Endothelial cell (in vitro differentiated cells): ENCODE results near the gene DISC1. TPM values are rescaled to one million over a fixed set of nuclear protein-coding genes. Genes with fewer than 3 reads are reported as not detected.

Source experiments
- DNase-seq: peaks from one replicate; pipeline ENCODE4 v3.0.0; 2021; ENCODE audit warnings: low spot score
- H3K27ac Mint-ChIP-seq: one replicate; pipeline ENCODE4 v1.8.0; 2021; ENCODE audit warnings: mixed read lengths, inconsistent platforms; ENCODE audit not compliant: unreplicated experiment
- H3K27me3 Mint-ChIP-seq: one replicate; pipeline ENCODE4 v1.8.0; 2021; ENCODE audit warnings: mild to moderate bottlenecking, moderate library complexity, mixed read lengths, inconsistent platforms; ENCODE audit not compliant: unreplicated experiment
- H3K36me3 Mint-ChIP-seq: one replicate; pipeline ENCODE4 v1.8.0; 2021; ENCODE audit warnings: mild to moderate bottlenecking, low read depth, mixed read lengths, inconsistent platforms; ENCODE audit not compliant: unreplicated experiment
- H3K4me1 Mint-ChIP-seq: one replicate; pipeline ENCODE4 v1.8.0; 2021; ENCODE audit warnings: mild to moderate bottlenecking, mixed read lengths, inconsistent platforms; ENCODE audit not compliant: unreplicated experiment
- H3K4me3 Mint-ChIP-seq: one replicate; pipeline ENCODE4 v1.8.0; 2021; ENCODE audit warnings: mild to moderate bottlenecking, mixed read lengths, inconsistent platforms; ENCODE audit not compliant: unreplicated experiment
- H3K9me3 Mint-ChIP-seq: one replicate; pipeline ENCODE4 v1.8.0; 2021; ENCODE audit warnings: mixed read lengths, inconsistent platforms; ENCODE audit not compliant: unreplicated experiment
- CTCF ChIP-seq: fragments of 200-600 bp; sonication (generic); IDR thresholded peaks from one replicate; pipeline ENCODE4 v1.5.0; 2021; ENCODE audit warnings: antibody characterized with exemption; ENCODE audit not compliant: unreplicated experiment
- total RNA-seq: library from RNA; stranded (reverse); fragmentation: NEBNext Ultra II Directional; extraction: Animal tissue kit (Norgen Biotek cat#: 25700); gene quantifications from one replicate; pipeline ENCODE4 v1.2.1, GENCODE V29; 2021; ENCODE audit not compliant: unreplicated experiment

The DISC1 gene
- total RNA-seq, 1 donor from 2014 or later, result 82.5 TPM

GRCh38 chr1:231844986-231845502 lies 218.5 kb downstream of the DISC1 start:
- peaks cover 9% of the 10 kb centered on the region for H3K27me3 Mint-ChIP-seq
- H3K27ac Mint-ChIP-seq, result no peak overlapping the region
- no peaks in the 10 kb centered on the region for H3K9me3 Mint-ChIP-seq
- DNase-seq, result no peak
- peaks cover 14% of the 10 kb centered on the region for H3K36me3 Mint-ChIP-seq
- no peak overlapping the region for H3K4me3 Mint-ChIP-seq
- peaks cover 16% of the 10 kb centered on the region for H3K4me1 Mint-ChIP-seq
- no peak for TF ChIP-seq CTCF

- Mint-ChIP-seq H3K36me3 (peaks cover 23% of the 10 kb centered on the region), H3K9me3 (no peaks in the 10 kb centered on the region), H3K4me1 (peaks cover 16% of the 10 kb centered on the region), H3K27me3 (peaks cover 9% of the 10 kb centered on the region), H3K4me3 (no peak overlapping the region), H3K27ac (no peak overlapping the region)
- DNase-seq, result no peak
- no peak for TF ChIP-seq CTCF
These were observed 221.2 kb downstream of the DISC1 start for GRCh38 chr1:231847612-231848397.

GRCh38 chr1:231849981-231850380 lies 223.4 kb downstream of the DISC1 start:
- H3K4me1 Mint-ChIP-seq, result peaks cover 7% of the 10 kb centered on the region
- no peak for DNase-seq
- peaks cover 22% of the 10 kb centered on the region for H3K36me3 Mint-ChIP-seq
- no peak overlapping the region for H3K4me3 Mint-ChIP-seq
- no peak for TF ChIP-seq CTCF
- H3K27me3 Mint-ChIP-seq, result peaks cover 4% of the 10 kb centered on the region
- H3K9me3 Mint-ChIP-seq, result no peaks in the 10 kb centered on the region
- no peak overlapping the region for H3K27ac Mint-ChIP-seq

GRCh38 chr1:231850786-231851185 lies 224.2 kb downstream of the DISC1 start:
- H3K27me3 Mint-ChIP-seq, result peaks cover 1% of the 10 kb centered on the region

More at GRCh38 chr1:231850786-231851185, 224.2 kb downstream of the DISC1 start:
- H3K36me3 Mint-ChIP-seq, result peaks cover 17% of the 10 kb centered on the region
- DNase-seq, result no peak
- H3K4me1 Mint-ChIP-seq, result no peaks in the 10 kb centered on the region
- H3K9me3 Mint-ChIP-seq, result no peaks in the 10 kb centered on the region
- no peak for TF ChIP-seq CTCF
- H3K27ac Mint-ChIP-seq, result no peak overlapping the region
- H3K4me3 Mint-ChIP-seq, result no peak overlapping the region
